Head of caudate nucleus (tissue), 42 donors: Measurements from ENCODE around the gene SCARB2.
A peak's percentile ranks its signal among the peaks of the same experiment; 100 is the strongest.

Experiments
- DNase-seq, 42 donors: peaks; one replicate each; pipeline versions ENCODE4 v3.0.0 to v3.0.0-alpha.2; 2020 to 2021; ENCODE audit warnings: mixed read lengths in 7 of 42
- intact Hi-C: fragments of 100-400 bp; cut with DNase I; formaldehyde crosslinking; loops from one replicate; pipeline ENCODE4 v1.15.0; 2022

Gene SCARB2

DNA sequence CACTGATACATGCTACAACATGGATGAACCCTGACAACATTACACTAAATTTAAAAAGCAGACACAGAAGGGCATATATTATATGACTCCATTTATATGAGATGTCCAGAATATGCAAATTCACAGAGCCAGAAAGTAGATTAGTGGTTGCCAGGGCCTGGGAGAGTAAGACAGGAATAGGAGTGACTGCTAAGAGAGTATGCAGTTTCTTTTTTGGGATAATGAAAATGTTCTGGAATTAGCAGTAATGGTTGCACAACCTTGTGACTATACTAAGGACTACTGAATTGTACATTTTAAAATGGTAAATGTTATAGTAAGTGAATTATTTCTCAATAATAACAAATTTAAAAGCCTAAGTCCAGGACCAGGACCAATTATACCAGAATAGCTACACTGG, 35.9 kb downstream of the SCARB2 start:
- intact Hi-C loops: no loop called here
- DNase-seq: no peak

- DNase-seq: no peak
- intact Hi-C loops: no loop called here
Observed at GRCh38 chr4:76175336-76175735, 38.3 kb downstream of the SCARB2 start.

GRCh38 chr4:76174216-76174615, 39.4 kb downstream of the SCARB2 start:
- intact Hi-C loops: no loop called here

GRCh38 chr4:76168688-76169087, 44.9 kb downstream of the SCARB2 start:
- intact Hi-C loops: no loop called here
- DNase-seq: no peak

More at GRCh38 chr4:76174216-76174615, 39.4 kb downstream of the SCARB2 start:
- DNase-seq: no peak

GRCh38 chr4:76166480-76166879, 47.1 kb downstream of the SCARB2 start:
- no peak for DNase-seq
- intact Hi-C loops: no loop called here

GRCh38 chr4:76160355-76160754, 53.3 kb downstream of the SCARB2 start:
- no peak for DNase-seq
- intact Hi-C loops: no loop called here

GRCh38 chr4:76156635-76157034, 57.0 kb downstream of the SCARB2 start:
- intact Hi-C loops: no loop called here
- no peak for DNase-seq

DNA sequence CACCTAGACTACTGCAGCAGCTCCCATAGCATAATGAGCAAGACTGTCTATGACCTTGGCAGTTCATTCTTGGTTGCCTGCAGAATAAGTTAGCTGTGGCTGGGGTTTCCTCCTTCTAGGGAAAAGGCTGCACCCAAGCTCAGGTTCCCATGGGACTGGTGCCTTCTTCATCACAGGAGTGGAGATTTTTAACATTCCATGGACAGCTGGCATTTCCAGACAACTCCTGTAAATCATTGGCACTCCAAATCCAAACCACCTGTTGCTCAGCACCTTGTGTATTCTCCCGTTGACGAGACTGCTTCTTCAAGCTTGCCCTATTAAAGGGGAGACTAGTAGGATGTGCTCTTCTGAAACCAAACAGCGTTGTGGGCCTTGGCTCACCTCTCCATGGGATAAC, 57.6 kb downstream of the SCARB2 start:
- DNase-seq: no peak
- intact Hi-C loops: no loop called here

DNA sequence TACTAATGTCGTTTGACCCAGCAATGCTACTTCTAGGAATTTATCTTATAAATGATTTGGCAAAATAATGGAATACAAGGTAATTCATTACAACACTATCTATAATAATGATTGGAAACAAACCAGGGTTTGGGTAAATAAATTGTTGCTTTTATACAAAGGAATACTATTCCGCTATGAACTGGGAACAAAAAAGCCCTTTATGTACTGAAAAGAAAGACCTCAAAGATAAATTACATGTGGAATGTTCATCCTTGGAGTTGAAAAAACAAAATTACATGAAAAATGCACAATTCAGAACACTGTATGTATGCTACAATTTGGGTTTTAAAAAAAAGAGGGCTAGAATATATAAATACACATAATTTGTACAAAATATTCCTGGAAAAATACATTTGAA, 60.3 kb downstream of the SCARB2 start:
- no peak for DNase-seq
- intact Hi-C loops: no loop called here

DNA sequence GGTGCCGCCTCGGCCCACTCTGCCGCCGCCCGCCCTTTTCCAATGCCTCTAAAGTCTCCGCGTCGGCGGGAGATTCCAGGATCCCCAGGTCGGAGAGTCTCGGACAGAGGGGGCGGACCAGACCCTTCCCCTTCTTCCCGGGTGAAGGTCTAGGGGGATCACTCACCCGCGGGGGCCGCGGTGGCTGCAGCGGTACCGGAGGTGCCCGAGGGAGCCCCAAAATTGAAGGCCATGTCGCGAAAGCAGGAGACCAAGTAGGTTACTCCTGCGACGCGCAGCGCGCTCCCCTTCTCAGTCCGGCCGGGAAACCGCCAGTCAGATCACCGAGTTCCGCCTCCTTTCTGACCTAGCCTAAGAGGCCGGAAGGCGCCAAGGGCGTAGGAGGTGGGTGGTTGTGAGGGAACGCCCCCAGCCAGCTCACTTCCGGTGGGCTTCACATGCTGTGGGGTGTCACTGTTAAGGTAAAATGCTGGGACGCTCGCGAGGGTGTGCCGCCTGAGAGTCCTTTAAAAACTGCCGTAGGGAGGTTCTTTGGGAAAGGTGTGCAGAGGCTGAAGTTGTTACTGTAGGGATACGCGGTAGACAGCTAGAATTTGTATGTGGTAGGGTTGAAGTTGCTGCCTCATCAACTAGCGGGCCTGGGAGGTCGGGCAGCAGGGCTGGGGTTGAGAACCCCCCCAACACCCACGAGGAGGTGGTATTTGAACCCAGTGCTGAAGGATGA, 65.3 kb downstream of the SCARB2 start, which contains the start of gene NUP54:
TSS of gene NUP54 (minus strand) at position 256 of the 724 bp plus-strand sequence. CDS start at position 233, 23 bp downstream.
- peak; percentile 91 to 98 (median 95) for DNase-seq
- intact Hi-C loops: no loop called here

DNA sequence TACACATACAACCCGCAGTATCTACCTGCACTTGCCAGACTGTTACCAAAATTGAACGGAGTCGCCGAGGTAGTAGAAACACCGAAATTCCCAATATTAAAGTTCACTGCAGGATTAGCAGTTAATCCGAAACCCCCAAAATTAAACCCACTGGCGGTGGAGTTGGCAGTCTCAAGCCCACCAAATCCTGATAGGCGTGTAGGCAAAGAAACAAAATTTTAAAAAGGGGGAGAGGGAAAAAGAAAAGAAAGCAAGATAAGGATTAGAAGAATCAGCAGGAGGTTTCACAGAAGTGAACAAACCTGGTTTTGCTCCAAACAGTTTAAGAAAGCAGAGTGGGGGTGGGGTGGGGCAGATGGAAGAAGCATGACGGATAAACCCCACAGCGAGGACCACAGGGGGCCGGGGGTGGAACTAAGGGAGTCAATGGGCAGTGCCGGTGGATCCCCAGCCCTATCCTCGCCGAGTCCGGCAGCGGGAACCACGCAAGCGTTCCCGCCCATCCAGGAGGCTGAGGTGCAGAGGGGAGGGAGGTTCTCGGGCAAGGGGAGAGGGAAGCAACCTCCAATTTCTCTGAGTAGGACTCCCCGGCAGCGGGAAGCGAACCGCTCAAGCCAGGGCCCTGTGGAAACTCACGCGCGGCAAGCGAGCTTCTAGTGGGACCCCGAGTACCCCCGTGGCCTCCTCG, 66.0 kb downstream of the SCARB2 start:
- DNase-seq: peak in 21 of 42 donors; percentile 13 to 60 (median 31)
- intact Hi-C loops: no loop called here

DNA sequence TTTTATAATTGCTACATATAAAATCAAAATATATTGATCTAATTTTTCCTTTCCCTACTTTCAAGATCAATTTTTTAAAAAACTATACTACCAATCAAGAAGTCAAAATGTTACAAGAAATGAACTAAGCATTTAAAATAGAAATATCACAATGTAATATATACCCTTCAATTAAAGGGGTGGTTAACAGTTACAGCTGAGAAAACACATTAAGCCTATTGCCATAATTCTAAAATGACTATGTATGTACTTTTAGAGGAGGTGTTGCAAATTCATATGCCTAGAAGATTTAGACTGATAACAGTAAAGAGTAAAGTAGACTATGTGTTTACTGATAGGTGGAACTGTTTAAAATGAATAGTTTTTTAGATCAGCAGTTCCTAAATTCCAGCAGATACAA, 69.1 kb downstream of the SCARB2 start:
- intact Hi-C loops: no loop called here
- DNase-seq: no peak

DNA sequence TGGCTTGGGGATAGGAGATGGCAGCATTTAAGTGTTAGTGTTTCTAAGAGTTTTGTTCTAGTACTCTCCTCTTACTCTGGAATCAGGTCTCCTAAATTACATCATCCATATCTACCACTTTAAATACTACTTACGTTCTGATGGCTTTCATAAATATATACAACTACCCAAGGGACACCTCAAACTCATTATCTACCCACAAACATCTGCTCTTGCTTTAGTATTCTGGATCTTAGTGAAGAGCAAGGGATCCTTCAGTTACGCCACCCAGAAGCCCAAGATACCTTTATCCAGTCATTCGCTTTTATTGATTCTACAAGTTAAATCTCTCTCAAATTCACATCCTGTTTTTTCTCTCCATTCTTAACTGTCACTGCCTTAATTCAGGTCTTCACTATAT, 72.4 kb downstream of the SCARB2 start:
- no peak for DNase-seq
- intact Hi-C loops: no loop called here

DNA sequence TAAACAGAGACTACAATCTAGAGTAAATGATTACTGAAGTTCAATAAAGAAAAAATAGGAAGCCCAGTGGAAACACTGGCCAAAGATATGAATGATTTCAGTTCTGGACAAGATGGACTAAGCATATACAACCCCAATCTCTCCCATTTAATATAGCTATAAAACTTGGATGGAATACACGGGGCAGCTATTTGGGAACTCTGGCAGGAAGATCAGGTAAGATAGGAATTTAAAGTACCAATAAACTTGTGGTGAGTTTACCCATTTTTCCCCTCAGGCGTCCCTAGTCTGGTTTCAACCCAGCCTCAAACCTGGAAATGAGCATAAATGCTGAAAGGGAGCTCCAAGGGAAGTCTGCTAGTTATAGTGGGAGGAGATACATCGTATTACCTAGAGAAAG, 85.9 kb downstream of the SCARB2 start:
- intact Hi-C loops: no loop called here
- DNase-seq: no peak

DNA sequence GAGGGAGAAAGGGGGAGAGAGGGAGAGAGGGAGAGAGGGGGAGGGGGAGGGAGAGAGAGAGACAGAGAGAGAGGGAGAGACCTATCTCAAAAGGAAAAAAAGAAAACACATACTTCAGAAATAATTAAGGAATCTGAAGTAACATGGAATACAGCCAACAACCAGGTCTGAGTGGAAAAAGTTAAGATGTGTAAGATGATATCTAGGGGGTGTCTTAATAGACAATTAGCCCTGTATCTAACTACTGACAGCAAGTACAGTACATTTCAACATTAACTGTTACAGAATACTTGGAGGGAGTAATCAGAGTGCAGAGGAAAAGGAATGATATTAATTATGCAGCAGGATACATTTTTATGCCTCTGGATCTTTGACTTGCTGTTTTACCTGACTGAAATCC, 87.8 kb downstream of the SCARB2 start:
- intact Hi-C loops: no loop called here

DNA sequence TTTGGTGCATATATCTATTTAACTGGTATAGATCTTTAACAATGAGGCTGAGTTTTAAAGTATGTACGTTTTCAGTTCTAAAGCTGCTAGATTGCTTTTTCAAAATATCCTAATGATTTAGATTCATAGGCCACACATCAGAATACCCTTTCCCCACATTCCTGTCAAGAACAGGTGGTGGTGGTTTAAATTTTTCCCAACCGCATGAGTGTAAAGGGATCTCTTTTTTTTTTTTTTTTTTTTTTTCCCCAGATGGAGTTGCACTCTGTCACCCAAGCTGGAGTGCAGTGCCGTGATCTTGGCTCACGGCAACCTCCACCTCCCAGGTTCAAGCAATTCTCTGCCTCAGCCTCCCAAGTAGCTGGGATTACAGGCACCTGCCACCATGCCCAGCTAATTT, 93.4 kb downstream of the SCARB2 start:
- intact Hi-C loops: no loop called here
- DNase-seq: no peak

More for the DNA sequence above, 87.8 kb downstream of the SCARB2 start:
- DNase-seq: no peak

DNA sequence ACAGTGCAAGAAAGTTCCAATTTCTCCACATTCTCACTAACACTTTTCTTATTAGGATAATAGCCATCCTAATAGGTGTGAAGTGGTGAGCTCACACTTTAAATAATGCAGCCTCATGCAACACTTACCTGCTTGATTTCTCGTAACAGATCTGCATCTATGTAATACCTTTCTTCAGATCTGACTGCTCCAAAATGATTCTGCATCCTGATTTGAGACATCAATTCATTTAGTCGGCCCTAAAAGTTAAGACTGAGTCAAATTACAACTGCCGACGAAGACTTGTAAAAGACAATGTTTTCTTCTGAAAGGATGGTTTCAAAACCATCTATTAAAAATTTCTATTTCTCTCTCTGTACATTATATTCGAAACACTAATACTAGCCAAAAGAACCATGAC, 96.1 kb downstream of the SCARB2 start:
- intact Hi-C loops: no loop called here
- no peak for DNase-seq

DNA sequence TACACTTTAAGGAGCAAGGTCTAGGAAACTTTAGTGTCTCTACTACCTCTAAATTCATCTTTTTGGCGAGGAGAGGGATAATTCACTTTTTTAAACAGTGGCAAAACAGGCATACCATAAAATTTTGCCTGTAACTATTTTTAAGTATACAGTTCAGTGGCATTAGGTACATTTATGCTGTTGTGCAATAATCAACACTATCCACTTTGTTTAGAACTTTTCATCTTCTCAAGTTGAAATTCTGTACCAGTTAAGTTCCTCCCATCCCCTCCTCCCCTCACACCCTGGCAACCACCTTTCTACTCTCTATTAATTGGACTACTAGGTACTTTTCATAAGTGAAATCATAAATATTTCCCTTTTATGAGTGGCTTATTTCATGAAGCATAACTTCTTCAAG, 96.8 kb downstream of the SCARB2 start:
- no peak for DNase-seq
- intact Hi-C loops: no loop called here
